Nephron (organoid): Measurements from ENCODE around the gene PACRG.

ENCODE experiments used
- H3K27ac Mint-ChIP-seq, 3 experiments: 2 replicates each; pipeline ENCODE4 v1.8.0; 2020; ENCODE audit warnings: mixed read lengths in 3 of 3, mild to moderate bottlenecking in 2 of 3, moderate library complexity in 1 of 3
- H3K27me3 Mint-ChIP-seq: 2 replicates; pipeline ENCODE4 v1.8.0; 2021; ENCODE audit warnings: low read depth, mild to moderate bottlenecking, moderate library complexity, mixed read lengths
- H3K36me3 Mint-ChIP-seq: 2 replicates; pipeline ENCODE4 v1.8.0; 2020; ENCODE audit warnings: low read depth, mixed read lengths
- H3K4me1 Mint-ChIP-seq: 2 replicates; pipeline ENCODE4 v1.8.0; 2020; ENCODE audit warnings: mixed read lengths
- H3K4me3 Mint-ChIP-seq, 3 experiments: 2 replicates each; pipeline ENCODE4 v1.8.0; 2020; ENCODE audit warnings: mild to moderate bottlenecking in 3 of 3, mixed read lengths in 3 of 3, moderate library complexity in 2 of 3
- H3K9me3 Mint-ChIP-seq: 2 replicates; pipeline ENCODE4 v1.8.0; 2020; ENCODE audit warnings: mixed read lengths
- CTCF ChIP-seq, 3 experiments: fragments of 200-600 bp; sonication (generic); IDR thresholded peaks; one replicate each; pipeline ENCODE4 v1.5.0; 2021; ENCODE audit warnings: antibody characterized with exemption in 3 of 3; ENCODE audit not compliant: unreplicated experiment in 3 of 3

The PACRG gene

GRCh38 chr6:162710936-162711335 lies 16.8 kb upstream of the PACRG start:
- no peaks in the 10 kb centered on the region for H3K36me3 Mint-ChIP-seq
- no peaks in the 10 kb centered on the region for H3K9me3 Mint-ChIP-seq
- H3K4me1 Mint-ChIP-seq = peaks cover 16% of the 10 kb centered on the region
- H3K27ac Mint-ChIP-seq = no peak overlapping the region
- no peak overlapping the region for H3K4me3 Mint-ChIP-seq
- H3K27me3 Mint-ChIP-seq = no peaks in the 10 kb centered on the region
- TF ChIP-seq CTCF (IDR thresholded peaks at IDR 0.05; ENCODE audit: unreplicated experiment in 3 of 3) = no peak

- Mint-ChIP-seq H3K4me1 (peaks cover 12% of the 10 kb centered on the region), H3K4me3 (no peak overlapping the region), H3K27ac (no peak overlapping the region), H3K9me3 (no peaks in the 10 kb centered on the region), H3K36me3 (no peaks in the 10 kb centered on the region), H3K27me3 (no peaks in the 10 kb centered on the region)
- no peak for TF ChIP-seq CTCF (IDR thresholded peaks at IDR 0.05; ENCODE audit: unreplicated experiment in 3 of 3)
Observed at GRCh38 chr6:162711376-162711775, 16.4 kb upstream of the PACRG start.

- Mint-ChIP-seq H3K27me3 (no peaks in the 10 kb centered on the region), H3K4me1 (peaks cover 9% of the 10 kb centered on the region), H3K9me3 (no peaks in the 10 kb centered on the region), H3K36me3 (peaks cover 6% of the 10 kb centered on the region), H3K27ac (no peak overlapping the region), H3K4me3 (no peak overlapping the region)
- TF ChIP-seq CTCF (IDR thresholded peaks at IDR 0.05; ENCODE audit: unreplicated experiment in 3 of 3) = no peak
Observed at GRCh38 chr6:162712694-162713093, 15.1 kb upstream of the PACRG start.

DNA sequence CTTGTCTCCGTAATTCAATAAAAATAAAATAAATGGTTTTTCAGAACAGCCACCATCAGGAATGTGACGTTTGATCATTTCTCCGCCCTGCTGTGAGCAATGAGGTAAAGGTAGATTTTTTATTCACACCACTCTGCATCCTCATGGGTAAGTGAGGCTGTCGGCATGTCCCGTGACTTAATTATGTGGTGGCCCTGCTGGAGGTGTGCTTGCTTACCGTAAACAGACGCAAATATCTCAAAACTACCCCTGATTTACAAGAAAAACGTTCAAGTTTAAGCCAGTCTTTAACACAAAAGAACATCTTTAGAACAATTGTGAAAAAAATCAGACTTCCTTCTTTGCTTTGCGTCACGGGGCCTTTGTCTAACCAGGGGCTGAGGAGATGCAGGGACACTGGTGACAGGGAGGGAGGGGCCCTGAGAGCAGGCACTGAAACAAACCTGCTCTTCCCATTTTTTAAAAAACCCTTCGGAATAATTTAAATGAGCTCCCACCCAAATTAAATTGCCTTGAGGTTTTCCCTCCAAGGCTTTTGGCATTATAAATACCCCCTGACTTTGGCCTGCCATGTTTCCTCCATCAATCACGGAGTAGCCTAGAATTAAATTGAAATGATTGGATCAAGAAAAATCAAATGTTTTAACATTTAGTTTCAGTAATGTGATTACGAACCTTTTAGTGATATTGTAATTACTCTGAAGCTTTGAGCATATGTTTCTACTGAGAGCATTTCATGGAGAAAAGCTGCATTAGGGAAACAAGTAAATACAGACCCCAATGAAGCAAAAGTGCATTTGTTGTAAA lies 13.6 kb upstream of the PACRG start:
- Mint-ChIP-seq H3K27me3 (no peaks in the 10 kb centered on the region), H3K4me3 (no peak overlapping the region), H3K4me1 (peaks cover 16% of the 10 kb centered on the region), H3K27ac (no peak overlapping the region), H3K36me3 (peaks cover 6% of the 10 kb centered on the region), H3K9me3 (no peaks in the 10 kb centered on the region)
- TF ChIP-seq CTCF (IDR thresholded peaks at IDR 0.05; ENCODE audit: unreplicated experiment in 3 of 3) = no peak

DNA sequence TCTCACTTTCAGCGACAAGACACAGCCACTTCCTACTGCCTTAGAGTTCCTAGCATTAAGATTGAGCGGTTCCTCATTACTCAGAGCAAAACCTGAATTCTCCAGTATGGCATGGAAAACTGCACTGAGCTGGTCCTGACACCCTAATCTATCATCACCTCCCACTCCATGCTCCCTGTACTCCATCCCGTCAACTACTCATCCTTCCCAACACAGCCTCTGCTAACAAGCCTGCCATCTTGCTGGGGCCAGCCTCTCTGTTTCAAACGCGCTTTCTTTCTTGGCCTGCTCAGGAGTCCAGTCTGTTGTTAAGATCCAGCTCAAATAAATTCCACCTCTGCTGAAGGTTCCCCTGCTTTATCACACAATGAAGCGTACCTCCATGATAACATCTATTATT lies 12.2 kb upstream of the PACRG start:
- Mint-ChIP-seq H3K36me3 (peaks cover 6% of the 10 kb centered on the region), H3K4me3 (no peak overlapping the region), H3K27me3 (no peaks in the 10 kb centered on the region), H3K27ac (no peak overlapping the region), H3K9me3 (no peaks in the 10 kb centered on the region), H3K4me1 (peaks cover 13% of the 10 kb centered on the region)
- no peak for TF ChIP-seq CTCF (IDR thresholded peaks at IDR 0.05; ENCODE audit: unreplicated experiment in 3 of 3)

DNA sequence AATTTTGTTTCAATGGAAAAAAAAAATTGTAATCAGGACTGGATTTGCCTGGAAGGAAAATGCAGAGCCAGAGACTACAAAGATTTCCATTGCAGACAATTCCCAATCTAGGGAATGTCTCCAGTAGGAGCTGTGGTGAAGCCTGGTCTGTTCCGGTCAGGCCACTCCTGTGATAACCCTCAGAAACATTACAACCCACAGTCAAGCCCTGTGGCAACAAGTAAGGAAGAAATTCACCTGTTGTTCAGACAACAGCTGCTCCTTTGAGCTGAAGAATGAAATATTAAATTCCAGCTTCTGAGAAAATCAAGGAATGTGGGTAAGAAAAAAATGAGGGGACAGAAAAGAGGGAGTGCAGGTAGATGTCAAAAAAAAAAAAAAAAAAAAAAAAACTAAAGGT lies 8.2 kb upstream of the PACRG start:
- Mint-ChIP-seq H3K4me3 (no peak overlapping the region), H3K36me3 (peaks cover 6% of the 10 kb centered on the region), H3K4me1 (peaks cover 19% of the 10 kb centered on the region), H3K27ac (no peak overlapping the region), H3K27me3 (no peaks in the 10 kb centered on the region), H3K9me3 (peaks cover 3% of the 10 kb centered on the region)
- no peak for TF ChIP-seq CTCF (IDR thresholded peaks at IDR 0.05; ENCODE audit: unreplicated experiment in 3 of 3)
